ENCODE results near the gene LAMA4.

Gene LAMA4

GRCh38 chr6:112253498-112253840 is 898 bp downstream of the LAMA4 start:
- H2AFZ ChIP-seq (ENCODE audit: low read depth, low read length, severe bottlenecking) = no peak overlapping the region
- H3K27me3 ChIP-seq (ENCODE audit: low read length) = no peaks in the 10 kb centered on the region
- no peak overlapping the region for H3K4me2 ChIP-seq (ENCODE audit: low read depth, low read length, poor library complexity, severe bottlenecking)
- no peak overlapping the region for H3K4me3 ChIP-seq (ENCODE audit: insufficient read depth, low read length, poor library complexity, severe bottlenecking)
- no peaks in the 10 kb centered on the region for H3K9me3 ChIP-seq (ENCODE audit: insufficient read depth, low read length)
- H3K36me3 ChIP-seq (ENCODE audit: low read length) = no peaks in the 10 kb centered on the region
- no peak for TF ChIP-seq EZH2phosphoT487 (conservative IDR thresholded peaks at IDR 0.05; ENCODE audit: low read length)
- TF ChIP-seq, protein P1, sequence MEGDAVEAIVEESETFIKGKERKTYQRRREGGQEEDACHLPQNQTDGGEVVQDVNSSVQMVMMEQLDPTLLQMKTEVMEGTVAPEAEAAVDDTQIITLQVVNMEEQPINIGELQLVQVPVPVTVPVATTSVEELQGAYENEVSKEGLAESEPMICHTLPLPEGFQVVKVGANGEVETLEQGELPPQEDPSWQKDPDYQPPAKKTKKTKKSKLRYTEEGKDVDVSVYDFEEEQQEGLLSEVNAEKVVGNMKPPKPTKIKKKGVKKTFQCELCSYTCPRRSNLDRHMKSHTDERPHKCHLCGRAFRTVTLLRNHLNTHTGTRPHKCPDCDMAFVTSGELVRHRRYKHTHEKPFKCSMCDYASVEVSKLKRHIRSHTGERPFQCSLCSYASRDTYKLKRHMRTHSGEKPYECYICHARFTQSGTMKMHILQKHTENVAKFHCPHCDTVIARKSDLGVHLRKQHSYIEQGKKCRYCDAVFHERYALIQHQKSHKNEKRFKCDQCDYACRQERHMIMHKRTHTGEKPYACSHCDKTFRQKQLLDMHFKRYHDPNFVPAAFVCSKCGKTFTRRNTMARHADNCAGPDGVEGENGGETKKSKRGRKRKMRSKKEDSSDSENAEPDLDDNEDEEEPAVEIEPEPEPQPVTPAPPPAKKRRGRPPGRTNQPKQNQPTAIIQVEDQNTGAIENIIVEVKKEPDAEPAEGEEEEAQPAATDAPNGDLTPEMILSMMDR (IDR thresholded peaks at IDR 0.05; ENCODE audit: insufficient read depth, low read length, poor library complexity, severe bottlenecking) = no peak
- H3K9ac ChIP-seq (ENCODE audit: low read length) = no peak overlapping the region
- no peak overlapping the region for H3K27ac ChIP-seq (ENCODE audit: low read depth, low read length)
- H3K79me2 ChIP-seq (ENCODE audit: insufficient read depth, low read length) = no peaks in the 10 kb centered on the region
- no peaks in the 10 kb centered on the region for H3K9me2 ChIP-seq (replicated peaks; ENCODE audit: insufficient read depth, low read length)
- no peaks in the 10 kb centered on the region for H3F3A ChIP-seq (ENCODE audit: insufficient read depth)
- no peaks in the 10 kb centered on the region for H4K20me1 ChIP-seq (ENCODE audit: low read depth, low read length)

DNA sequence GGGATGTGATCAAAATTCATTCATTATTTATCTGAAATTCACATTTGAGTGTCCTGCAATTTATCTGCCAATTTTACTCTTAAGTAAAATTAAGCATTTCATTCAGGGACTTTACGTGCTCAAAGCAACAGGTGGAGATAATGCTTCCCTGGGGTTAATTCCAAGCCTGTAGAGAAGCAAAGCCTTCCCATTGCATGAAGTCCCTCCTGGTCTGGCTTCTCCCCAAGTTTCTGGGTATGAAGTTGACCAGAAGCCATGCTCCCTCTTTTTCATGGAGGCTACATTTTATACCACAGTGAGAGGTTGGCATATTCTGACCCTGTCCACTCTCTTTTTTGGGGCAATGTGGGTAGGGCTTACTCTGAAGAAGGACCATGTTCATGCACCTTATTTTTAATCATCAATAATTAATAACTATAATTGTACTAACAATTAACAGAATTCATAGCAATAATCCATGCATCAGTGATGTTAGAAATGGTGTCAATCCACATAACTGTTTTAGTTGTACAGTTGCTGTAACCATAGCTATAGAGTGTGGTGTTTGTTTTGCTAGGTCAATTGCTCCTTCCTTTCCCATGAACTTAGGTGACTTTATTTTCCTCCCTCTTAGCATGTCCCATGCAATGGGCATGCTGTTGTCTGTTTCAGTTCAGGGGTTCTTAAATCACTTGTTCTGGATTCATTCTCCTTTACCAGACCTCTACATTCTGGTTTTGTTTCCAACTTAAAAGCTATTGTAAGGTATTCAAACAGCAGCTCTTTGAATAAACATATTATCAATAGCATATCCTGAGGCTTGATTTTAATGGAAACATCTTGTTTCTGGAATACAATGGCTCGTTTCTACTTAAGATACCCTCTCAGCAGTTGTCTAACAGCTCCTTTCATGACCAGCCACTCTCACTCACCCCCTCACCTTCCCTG is 1.5 kb downstream of the LAMA4 start:
- no peak overlapping the region for H3K9ac ChIP-seq (ENCODE audit: low read length)
- H3K4me3 ChIP-seq (ENCODE audit: insufficient read depth, low read length, poor library complexity, severe bottlenecking) = no peak overlapping the region

GRCh38 chr6:112251171-112251875 is 3.0 kb downstream of the LAMA4 start:
- H3K9me2 ChIP-seq (replicated peaks; ENCODE audit: insufficient read depth, low read length) = no peaks in the 10 kb centered on the region
- H3K9me3 ChIP-seq (ENCODE audit: insufficient read depth, low read length) = no peaks in the 10 kb centered on the region
- H3K36me3 ChIP-seq (ENCODE audit: low read length) = no peaks in the 10 kb centered on the region
- no peak overlapping the region for H2AFZ ChIP-seq (ENCODE audit: low read depth, low read length, severe bottlenecking)
- no peaks in the 10 kb centered on the region for H4K20me1 ChIP-seq (ENCODE audit: low read depth, low read length)
- no peak overlapping the region for H3K27ac ChIP-seq (ENCODE audit: low read depth, low read length)
- H3K79me2 ChIP-seq (ENCODE audit: insufficient read depth, low read length) = no peaks in the 10 kb centered on the region
- no peak overlapping the region for H3K9ac ChIP-seq (ENCODE audit: low read length)
- no peaks in the 10 kb centered on the region for H3K27me3 ChIP-seq (ENCODE audit: low read length)
- no peaks in the 10 kb centered on the region for H3F3A ChIP-seq (ENCODE audit: insufficient read depth)
- TF ChIP-seq, protein P1 (IDR thresholded peaks at IDR 0.05; ENCODE audit: insufficient read depth, low read length, poor library complexity, severe bottlenecking) = no peak
- TF ChIP-seq EZH2phosphoT487 (conservative IDR thresholded peaks at IDR 0.05; ENCODE audit: low read length) = no peak
- no peak overlapping the region for H3K4me2 ChIP-seq (ENCODE audit: low read depth, low read length, poor library complexity, severe bottlenecking)
- no peak overlapping the region for H3K4me3 ChIP-seq (ENCODE audit: insufficient read depth, low read length, poor library complexity, severe bottlenecking)

More for the DNA sequence above, 1.5 kb downstream of the LAMA4 start:
- H3K79me2 ChIP-seq (ENCODE audit: insufficient read depth, low read length) = no peaks in the 10 kb centered on the region
- H3K9me3 ChIP-seq (ENCODE audit: insufficient read depth, low read length) = no peaks in the 10 kb centered on the region
- TF ChIP-seq EZH2phosphoT487 (conservative IDR thresholded peaks at IDR 0.05; ENCODE audit: low read length) = no peak
- TF ChIP-seq, protein P1 (IDR thresholded peaks at IDR 0.05; ENCODE audit: insufficient read depth, low read length, poor library complexity, severe bottlenecking) = no peak
- no peaks in the 10 kb centered on the region for H3K9me2 ChIP-seq (replicated peaks; ENCODE audit: insufficient read depth, low read length)
- H3K27me3 ChIP-seq (ENCODE audit: low read length) = no peaks in the 10 kb centered on the region
- H4K20me1 ChIP-seq (ENCODE audit: low read depth, low read length) = no peaks in the 10 kb centered on the region
- no peak overlapping the region for H3K27ac ChIP-seq (ENCODE audit: low read depth, low read length)
- no peaks in the 10 kb centered on the region for H3F3A ChIP-seq (ENCODE audit: insufficient read depth)
- H3K4me2 ChIP-seq (ENCODE audit: low read depth, low read length, poor library complexity, severe bottlenecking) = no peak overlapping the region
- H3K36me3 ChIP-seq (ENCODE audit: low read length) = no peaks in the 10 kb centered on the region
- H2AFZ ChIP-seq (ENCODE audit: low read depth, low read length, severe bottlenecking) = no peak overlapping the region
